Mesenteric fat pad (tissue), 1 donor: ENCODE measurements around the gene ZSCAN10. TPM values are rescaled to one million over a fixed set of nuclear protein-coding genes. Genes with fewer than 3 reads are reported as not detected.
A peak's percentile ranks its signal among the peaks of the same experiment; 100 is the strongest.

Source experiments
- DNase-seq: peaks from one replicate; pipeline ENCODE4 v3.0.0-alpha.2; 2020; ENCODE audit warnings: low spot score
- total RNA-seq: library from RNA; stranded (reverse); fragmentation: NEBNext Ultra II Directional; extraction: Animal tissue kit (Norgen Biotek cat#: 25700); gene quantifications from one replicate; pipeline ENCODE4 v1.2.1, GENCODE V29; 2021
- donor health status: DM: yes; HTN: yes; CAD: no.

The ZSCAN10 gene
- total RNA-seq, 1 donor from 2014 or later = not detected

DNA sequence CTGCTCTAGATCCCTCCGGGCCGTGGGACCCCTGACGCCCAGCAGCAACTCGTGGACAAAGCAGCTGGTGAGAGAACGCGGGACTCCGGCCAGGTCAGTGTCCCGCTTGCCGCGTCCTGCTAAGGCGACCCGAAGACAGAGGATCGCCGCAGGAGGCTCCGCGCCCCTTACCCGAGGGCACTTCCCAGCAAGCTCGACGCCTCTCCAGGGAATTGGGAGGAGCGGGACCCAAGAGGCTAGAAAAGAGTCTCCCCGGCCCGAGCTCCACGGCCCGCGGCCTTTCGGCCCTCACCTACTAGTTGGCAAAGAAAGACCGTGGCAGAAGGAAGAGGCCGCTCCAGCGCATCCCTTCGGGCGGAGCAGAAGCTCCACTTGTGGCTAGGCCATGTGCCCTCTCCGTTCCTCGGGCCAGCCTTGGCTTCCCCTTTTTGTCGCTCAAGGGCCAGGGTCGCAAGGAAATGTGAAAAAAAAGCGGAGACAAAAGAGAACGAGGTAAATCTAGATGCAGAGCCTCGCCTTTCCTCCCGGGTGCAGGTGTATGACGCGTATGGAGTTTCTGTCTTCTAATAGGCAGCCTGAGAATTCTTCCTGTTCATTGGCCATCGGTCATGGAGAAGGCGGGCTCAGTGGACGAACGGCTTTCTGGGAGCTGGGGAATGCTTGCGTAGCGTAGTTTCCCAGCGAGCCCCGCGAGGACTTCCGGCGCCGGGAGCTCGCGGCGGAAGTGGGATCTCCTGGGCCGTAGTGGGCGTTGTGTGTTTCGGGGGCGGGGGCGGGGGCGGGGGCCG, 35.4 kb upstream of the ZSCAN10 start, which contains the start of gene ZNF213:
ZNF213 (plus strand) TSS at position 692 of the 788 bp plus-strand sequence. CDS start 2,252 bp downstream, outside the sequence.
- DNase-seq = peak; percentile 96

GRCh38 chr16:3133844-3134243, 34.8 kb upstream of the ZSCAN10 start:
- no peak for DNase-seq

- DNase-seq = no peak
Observed at GRCh38 chr16:3131755-3132377, 32.8 kb upstream of the ZSCAN10 start.

DNA sequence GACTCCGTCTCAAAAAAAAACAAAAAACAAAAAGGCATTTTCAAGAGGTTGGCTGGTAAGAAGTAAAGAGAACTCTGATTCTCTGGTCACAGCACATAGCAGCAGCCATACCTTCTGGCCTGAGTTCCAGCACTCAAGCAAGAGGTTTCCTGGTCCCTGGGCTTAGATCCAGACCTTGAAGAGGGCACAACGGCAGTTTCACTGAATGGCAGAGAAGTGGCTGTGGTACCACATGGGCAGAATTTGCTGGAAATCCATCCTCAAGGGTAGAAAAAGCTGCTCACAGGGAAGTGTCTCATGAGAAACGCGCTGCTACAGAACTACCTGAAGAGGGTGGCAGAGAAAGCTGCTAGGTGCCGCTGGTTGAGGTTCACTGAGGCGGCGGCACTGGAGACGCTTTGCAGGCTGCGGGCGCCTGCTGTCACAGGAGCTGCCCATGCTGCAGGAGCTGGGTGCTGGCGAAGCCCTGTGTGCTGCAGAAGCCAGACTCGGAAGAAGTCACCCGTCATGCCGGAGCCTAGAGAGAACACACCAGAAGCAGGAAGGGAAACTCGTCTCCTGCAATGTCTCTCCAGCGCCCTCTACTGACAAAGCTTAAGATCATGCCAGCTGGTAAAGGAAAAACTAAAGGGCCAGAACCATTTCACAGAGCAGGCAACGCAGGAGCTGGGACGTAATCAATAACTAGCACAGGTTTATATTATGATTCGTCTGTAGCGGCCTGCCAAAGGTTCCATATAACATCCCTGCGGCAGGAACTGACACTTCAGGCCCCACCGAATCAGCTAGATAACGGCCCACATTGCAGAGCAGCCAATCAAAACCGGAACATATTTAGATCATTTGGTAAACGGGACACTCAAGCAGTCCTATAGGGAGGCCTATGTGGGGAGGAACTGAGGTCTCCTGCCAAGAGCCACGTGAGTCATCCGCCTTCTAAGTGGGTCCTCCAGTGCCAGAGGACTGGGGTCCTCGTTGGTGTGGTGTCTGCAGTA, 30.3 kb upstream of the ZSCAN10 start:
- no peak for DNase-seq

DNA sequence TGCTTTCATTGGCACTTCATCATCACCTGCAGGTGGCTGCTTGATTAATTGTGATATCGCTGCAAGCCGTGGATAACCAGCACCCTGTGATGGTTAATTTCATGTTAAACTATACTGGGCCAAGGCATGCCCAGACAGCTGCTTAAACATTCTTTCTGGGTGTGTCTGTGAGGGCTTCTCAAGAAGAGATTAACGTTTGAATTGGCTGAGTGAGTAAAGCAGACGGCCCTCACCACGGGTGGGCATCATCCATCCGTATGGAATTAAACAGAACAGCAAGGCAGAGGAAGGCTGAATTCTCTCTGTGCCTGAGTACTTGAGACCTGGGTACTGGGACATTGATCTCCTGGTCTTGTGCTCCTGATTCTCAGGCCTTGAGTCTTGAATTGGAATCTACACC, 28.7 kb upstream of the ZSCAN10 start:
- no peak for DNase-seq

GRCh38 chr16:3123986-3124886, 25.1 kb upstream of the ZSCAN10 start:
- DNase-seq = peak; percentile 98

- DNase-seq = no peak
Observed at GRCh38 chr16:3122926-3123570, 24.0 kb upstream of the ZSCAN10 start.

DNA sequence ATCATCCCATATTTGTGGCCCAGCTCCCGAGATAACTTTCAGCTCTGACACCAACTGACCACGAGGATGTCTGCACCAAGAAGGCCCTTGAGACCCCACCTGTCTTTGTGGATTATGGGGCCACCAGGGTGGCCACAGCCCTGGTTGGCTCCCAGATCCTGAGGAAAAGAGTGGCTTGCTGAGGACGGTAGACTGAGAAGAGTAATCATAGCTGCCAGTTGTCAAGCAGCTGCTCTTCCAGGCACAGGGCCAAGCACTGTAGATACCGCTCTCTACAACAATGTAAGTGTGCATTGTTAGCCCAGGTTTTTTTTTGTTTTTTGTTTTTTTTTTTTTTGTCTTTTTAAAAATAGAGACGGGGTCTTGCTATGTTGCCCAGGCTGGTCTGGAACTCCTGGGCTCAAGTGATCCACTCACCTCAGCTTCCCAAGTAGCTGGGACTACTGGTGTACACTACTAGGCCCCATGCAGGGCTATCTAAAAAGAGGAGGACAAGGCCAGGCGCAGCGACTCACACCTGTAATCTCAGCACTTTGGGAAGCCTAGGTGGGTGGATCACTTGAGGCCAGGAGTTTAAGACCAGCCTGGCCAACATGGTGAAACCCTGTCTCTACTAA, 22.9 kb upstream of the ZSCAN10 start:
- DNase-seq = no peak

DNA sequence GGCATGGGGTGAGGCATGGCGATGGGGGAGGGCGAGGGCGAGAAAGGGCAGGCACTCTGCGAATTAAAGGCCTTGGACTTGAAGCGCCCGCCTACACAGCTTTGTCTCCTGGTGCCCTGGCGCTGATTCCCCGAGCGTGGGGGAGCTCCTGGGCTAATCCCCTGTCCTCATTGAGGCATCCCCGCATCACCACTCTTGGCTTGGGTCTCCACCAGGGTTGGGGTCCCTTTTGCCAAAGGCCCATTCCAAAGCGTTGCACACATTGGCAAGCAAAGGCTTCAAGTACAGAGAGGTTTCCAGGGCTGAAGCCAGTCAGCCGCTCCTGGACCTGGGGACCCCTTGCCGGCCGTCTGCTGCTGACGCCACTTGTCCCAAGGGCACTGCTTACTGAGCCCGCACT, 21.3 kb upstream of the ZSCAN10 start:
- no peak for DNase-seq

DNA sequence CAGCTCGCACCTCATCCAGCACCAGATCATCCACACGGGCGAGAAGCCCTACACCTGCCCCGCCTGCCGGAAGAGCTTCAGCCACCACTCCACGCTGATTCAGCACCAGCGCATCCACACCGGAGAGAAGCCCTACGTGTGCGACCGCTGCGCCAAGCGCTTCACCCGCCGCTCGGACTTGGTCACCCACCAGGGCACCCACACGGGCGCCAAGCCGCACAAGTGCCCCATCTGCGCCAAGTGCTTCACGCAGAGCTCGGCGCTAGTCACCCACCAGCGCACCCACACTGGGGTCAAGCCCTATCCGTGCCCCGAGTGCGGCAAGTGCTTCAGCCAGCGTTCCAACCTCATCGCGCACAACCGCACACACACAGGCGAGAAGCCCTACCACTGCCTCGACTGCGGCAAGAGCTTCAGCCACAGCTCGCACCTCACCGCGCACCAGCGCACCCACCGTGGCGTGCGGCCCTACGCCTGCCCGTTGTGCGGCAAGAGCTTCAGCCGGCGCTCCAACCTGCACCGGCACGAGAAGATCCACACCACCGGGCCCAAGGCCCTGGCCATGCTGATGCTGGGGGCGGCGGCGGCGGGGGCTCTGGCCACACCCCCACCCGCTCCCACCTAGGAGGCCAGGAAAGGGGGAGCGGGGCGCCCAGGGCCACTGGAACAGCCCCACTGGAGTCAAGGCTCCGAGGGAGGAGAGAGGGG, 20.8 kb upstream of the ZSCAN10 start:
- no peak for DNase-seq

DNA sequence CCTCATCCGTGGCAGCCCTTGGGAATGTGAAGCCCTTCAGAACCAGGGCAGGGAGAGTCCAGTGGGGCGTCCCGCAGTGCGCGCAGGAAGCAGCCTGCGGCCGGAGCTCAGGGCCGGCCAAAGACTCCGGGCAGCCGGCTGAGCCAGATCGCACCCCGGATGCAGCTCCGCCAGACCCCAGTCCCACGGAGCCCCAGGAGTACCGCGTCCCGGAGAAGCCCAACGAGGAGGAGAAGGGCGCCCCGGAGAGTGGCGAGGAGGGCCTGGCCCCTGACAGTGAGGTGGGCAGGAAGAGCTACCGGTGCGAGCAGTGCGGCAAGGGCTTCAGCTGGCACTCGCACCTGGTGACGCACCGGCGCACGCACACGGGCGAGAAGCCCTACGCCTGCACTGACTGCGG, 20.2 kb upstream of the ZSCAN10 start:
- DNase-seq = no peak

DNA sequence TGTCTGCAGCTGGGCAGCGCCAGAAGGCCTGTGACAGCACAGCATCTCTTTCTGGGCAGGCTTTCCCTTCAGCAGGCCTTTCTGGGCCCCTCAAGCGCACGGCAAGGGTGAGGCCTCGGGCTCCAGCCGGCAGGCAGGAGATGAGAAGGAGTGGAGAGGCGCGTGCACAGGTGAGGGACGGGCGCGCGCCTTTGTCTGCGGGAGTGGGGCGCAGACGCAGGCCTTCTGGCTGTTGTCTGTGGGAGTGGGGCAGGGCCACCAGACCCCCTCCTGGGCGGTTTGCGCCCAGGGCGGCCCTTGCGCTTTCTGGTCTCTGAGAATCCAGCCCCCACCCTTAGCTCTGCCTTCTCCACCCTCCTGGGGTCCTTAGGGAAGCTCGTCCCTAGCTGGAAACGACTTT, 19.8 kb upstream of the ZSCAN10 start:
- no peak for DNase-seq

DNA sequence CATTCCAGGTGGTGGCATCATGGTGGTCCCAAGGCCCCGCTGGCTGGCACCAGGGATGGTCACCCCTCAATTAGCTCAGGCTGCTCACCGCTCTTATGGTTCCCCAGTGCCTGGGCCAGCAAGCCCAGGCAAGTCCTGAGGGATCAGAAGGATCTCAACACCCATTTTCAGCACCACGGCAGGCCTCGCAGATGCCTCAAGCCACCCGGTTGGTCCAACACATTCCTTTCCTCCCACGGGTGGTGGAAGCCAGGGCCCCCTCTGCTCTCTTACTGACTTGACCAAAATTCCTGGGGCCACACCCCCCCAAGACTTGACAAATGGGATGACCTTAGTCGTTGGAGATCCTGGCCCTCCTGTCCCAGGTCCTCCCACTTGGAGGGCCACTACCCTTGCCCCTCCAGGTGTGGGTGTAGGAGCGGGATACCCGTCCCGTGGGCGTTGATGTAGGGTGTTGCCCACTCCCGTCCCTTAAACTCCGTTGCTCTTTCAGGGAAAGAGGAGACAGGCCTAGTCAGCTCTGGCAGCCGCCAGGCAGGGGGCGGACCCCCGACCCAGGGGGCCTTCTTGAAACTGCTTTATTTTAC, 19.2 kb upstream of the ZSCAN10 start:
- DNase-seq = no peak

- DNase-seq = no peak
Observed at GRCh38 chr16:3115561-3115960, 16.5 kb upstream of the ZSCAN10 start.

DNA sequence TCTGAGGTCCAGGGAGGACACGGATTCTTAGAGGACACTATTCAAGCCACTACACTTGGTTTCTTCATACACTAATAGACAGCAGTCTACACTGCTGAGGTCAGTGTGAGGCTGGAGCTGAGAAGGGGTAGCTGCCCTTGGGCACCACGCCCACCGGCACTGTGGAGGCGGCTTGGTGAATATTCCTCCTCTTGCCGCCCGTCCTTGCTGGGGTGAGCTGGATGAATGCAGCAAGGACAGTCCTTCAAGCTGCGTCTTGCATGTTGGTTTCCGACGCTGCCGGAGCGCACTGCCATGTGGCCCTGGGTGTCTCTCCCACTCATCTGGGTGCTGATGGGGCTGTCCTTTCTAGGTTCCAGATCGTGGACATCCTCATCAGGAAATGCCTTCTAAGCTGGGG, 15.9 kb upstream of the ZSCAN10 start:
- DNase-seq = no peak

DNA sequence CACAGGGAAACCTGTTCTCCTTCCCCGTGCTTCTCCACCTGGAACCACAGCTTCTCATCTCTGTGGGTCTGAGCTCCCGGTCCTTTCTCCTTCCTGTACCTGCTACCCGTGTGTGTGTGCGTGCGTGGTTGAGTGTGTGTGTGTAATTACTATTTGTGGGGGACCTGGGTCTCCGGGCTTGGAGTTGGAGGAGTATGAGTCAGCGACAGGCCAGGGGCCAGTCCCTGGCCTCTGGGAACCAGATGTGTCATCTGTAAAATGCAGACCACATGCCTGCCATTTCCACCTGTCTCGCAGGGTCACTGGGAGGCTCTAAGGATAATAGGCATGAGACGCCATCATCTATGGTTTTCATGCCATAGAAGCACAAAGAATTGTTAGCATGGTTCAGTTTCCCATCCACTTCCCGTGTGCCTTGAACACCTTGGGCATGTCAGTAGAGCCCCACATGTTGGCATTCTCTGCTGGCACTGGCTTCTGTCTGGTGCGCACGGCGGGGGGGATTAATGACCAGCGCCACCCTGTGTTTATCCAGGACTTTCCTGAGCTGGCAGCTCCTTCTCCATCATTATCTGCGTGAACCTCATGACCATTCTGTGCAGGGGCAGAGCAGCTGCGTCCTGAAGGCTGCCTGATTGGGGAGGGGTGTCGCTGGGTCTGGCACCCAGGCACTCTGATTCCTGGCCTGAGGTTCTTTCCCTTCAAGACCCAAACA, 14.8 kb upstream of the ZSCAN10 start:
- DNase-seq = no peak

DNA sequence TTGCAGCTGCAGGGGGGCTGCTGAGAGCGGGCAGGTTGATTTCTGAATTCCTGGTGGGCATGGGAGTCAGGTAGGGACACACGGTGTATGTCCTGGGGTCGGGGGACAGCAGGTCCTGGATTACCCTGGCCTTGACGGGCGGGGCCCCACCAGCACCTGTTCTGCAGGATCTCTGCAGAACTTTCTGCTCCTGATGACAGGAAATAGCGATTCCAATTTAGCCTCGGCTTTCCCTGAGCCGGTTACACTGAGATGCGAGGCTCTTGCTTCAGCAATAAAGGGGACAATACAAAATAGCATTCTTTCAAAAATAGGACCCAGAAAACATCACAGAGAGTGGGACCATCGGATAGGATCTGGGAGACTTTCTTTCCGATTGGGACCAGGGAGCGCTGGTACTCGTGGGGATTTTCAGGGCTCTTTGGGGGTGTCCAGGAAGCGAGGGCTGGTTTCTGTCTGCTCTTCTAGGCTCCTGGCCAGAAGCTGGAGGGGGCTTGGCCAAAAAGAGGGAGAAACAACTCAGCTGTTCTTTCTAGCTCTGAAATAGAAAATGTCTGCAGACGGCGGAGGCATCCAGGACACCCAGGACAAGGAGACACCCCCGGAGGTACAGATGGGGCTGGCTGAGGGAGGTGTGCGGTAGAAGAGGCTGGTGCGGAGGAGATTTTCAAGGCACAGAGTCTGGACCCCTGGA, 13.9 kb upstream of the ZSCAN10 start:
- DNase-seq = no peak
